ENCODE results near the gene RBFOX1. TPM values are rescaled to one million over a fixed set of nuclear protein-coding genes. Genes with fewer than 3 reads are reported as not detected.

The RBFOX1 gene
- total RNA-seq = under 1 TPM in 2 of 4 donors, not detected in 2; 0.29 to 0.30 TPM

DNA sequence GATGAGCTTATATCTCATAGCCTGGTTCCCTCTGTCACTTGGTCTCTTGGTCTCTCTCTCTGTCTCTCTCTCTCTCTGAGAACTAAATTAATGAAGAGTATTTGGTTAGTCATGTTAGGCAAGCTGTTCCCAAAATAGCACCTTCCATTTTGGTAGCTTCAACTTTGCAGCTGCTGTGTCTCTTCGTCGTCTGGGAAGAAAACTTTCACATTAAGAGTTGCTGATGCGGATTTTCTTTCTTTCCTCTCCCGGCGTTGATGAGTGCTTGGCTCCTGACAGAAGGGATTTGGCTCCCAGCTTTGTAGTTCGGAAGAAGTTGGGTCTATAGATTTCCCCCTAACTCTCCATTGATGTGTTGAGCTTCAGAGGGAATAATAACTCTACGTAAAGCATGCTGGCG is at the start of gene RBFOX1:
RBFOX1 (plus strand) TSS at position 235 of the 400 bp plus-strand sequence.
- 63 to 72% methylated on average over 8 of the region's 8 CpGs for WGBS, 2 donors
- DNase-seq (ENCODE audit: low spot score in 2 of 2) = no peak
- H3K4me3 ChIP-seq (ENCODE audit: low read depth, poor library complexity, severe bottlenecking) = no peak within 1 kb of the TSS
- intact Hi-C loops (cut with DNase I; ENCODE audit: low total_unique reads) = no loop called here
- no peak for TF ChIP-seq POLR2A (IDR thresholded peaks at IDR 0.05)
- TF ChIP-seq, protein P1, sequence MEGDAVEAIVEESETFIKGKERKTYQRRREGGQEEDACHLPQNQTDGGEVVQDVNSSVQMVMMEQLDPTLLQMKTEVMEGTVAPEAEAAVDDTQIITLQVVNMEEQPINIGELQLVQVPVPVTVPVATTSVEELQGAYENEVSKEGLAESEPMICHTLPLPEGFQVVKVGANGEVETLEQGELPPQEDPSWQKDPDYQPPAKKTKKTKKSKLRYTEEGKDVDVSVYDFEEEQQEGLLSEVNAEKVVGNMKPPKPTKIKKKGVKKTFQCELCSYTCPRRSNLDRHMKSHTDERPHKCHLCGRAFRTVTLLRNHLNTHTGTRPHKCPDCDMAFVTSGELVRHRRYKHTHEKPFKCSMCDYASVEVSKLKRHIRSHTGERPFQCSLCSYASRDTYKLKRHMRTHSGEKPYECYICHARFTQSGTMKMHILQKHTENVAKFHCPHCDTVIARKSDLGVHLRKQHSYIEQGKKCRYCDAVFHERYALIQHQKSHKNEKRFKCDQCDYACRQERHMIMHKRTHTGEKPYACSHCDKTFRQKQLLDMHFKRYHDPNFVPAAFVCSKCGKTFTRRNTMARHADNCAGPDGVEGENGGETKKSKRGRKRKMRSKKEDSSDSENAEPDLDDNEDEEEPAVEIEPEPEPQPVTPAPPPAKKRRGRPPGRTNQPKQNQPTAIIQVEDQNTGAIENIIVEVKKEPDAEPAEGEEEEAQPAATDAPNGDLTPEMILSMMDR (IDR thresholded peaks at IDR 0.05) = no peak

GRCh38 chr16:7284780-7285179 is 47.9 kb upstream of the RBFOX1 start:
- no peak for TF ChIP-seq POLR2A (IDR thresholded peaks at IDR 0.05)
- TF ChIP-seq, protein P1 (IDR thresholded peaks at IDR 0.05) = no peak
- 89 to 94% methylated on average over 4 of the region's 4 CpGs for WGBS, 2 donors
- intact Hi-C loops (cut with DNase I; ENCODE audit: low total_unique reads) = no loop called here
- DNase-seq (ENCODE audit: low spot score in 2 of 2) = no peak
- no peak overlapping the region for H3K4me3 ChIP-seq (ENCODE audit: low read depth, poor library complexity, severe bottlenecking)

- H3K4me3 ChIP-seq (ENCODE audit: low read depth, poor library complexity, severe bottlenecking) = no peak overlapping the region
- TF ChIP-seq POLR2A (IDR thresholded peaks at IDR 0.05) = no peak
- TF ChIP-seq, protein P1 (IDR thresholded peaks at IDR 0.05) = no peak
- 78 to 83% methylated on average over 2 of the region's 2 CpGs for WGBS, 2 donors
- intact Hi-C loops (cut with DNase I; ENCODE audit: low total_unique reads) = no loop called here
- DNase-seq (ENCODE audit: low spot score in 2 of 2) = no peak
These were observed 47.1 kb upstream of the RBFOX1 start for GRCh38 chr16:7285520-7285919.

- no peak for TF ChIP-seq POLR2A (IDR thresholded peaks at IDR 0.05)
- TF ChIP-seq, protein P1 (IDR thresholded peaks at IDR 0.05) = no peak
- intact Hi-C loops (cut with DNase I; ENCODE audit: low total_unique reads) = no loop called here
- 85 to 91% methylated on average over 3 of the region's 3 CpGs for WGBS, 2 donors
These were observed 43.3 kb upstream of the RBFOX1 start for GRCh38 chr16:7289299-7289698.

DNA sequence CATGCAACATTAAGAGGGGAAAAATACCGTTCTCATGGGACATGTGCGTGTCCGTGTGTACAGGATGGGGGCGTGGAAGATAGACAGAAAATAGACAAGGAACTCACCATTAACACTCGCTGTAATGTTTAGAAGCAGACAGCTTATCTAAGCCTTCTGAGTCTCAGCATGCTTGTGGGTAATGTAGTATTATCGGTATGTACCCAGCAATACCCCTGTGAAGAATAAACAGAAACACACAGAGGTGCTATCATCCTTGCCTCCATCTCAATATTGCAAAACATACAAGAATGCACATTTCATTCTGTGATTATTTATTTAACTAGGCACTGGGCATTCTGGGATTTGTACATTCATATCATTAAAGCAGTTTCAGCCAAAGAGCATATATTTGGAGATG is 42.0 kb upstream of the RBFOX1 start:
- no peak overlapping the region for H3K4me3 ChIP-seq (ENCODE audit: low read depth, poor library complexity, severe bottlenecking)
- TF ChIP-seq, protein P1 (IDR thresholded peaks at IDR 0.05) = no peak
- no peak for TF ChIP-seq POLR2A (IDR thresholded peaks at IDR 0.05)
- DNase-seq (ENCODE audit: low spot score in 2 of 2) = no peak
- intact Hi-C loops (cut with DNase I; ENCODE audit: low total_unique reads) = no loop called here
- WGBS, 2 donors = 80 to 86% methylated on average over 6 of the region's 6 CpGs

More at GRCh38 chr16:7289299-7289698, 43.3 kb upstream of the RBFOX1 start:
- no peak overlapping the region for H3K4me3 ChIP-seq (ENCODE audit: low read depth, poor library complexity, severe bottlenecking)
- no peak for DNase-seq (ENCODE audit: low spot score in 2 of 2)

- no peak overlapping the region for H3K4me3 ChIP-seq (ENCODE audit: low read depth, poor library complexity, severe bottlenecking)
- 67 to 69% methylated on average over 4 of the region's 4 CpGs for WGBS, 2 donors
- no peak for DNase-seq (ENCODE audit: low spot score in 2 of 2)
- intact Hi-C loops (cut with DNase I; ENCODE audit: low total_unique reads) = no loop called here
- TF ChIP-seq POLR2A (IDR thresholded peaks at IDR 0.05) = no peak
- TF ChIP-seq, protein P1 (IDR thresholded peaks at IDR 0.05) = no peak
These were observed 38.6 kb upstream of the RBFOX1 start for GRCh38 chr16:7294020-7294419.

Data from lower leg skin (tissue), 4 donors.